NCI-H345 treated with DMSO at 0.1 percent for 48 hours (cell line): ENCODE data around the gene NR2F1.

Source experiments
- DNase-seq: peaks from one replicate; lab custom pipeline; 2025; ENCODE audit not compliant: unreplicated experiment; lab: John Stamatoyannopoulos, UW

NR2F1 gene

GRCh38 chr5:93577854-93578812 is 4.9 kb upstream of the NR2F1 start:
- DNase-seq = no peak

DNA sequence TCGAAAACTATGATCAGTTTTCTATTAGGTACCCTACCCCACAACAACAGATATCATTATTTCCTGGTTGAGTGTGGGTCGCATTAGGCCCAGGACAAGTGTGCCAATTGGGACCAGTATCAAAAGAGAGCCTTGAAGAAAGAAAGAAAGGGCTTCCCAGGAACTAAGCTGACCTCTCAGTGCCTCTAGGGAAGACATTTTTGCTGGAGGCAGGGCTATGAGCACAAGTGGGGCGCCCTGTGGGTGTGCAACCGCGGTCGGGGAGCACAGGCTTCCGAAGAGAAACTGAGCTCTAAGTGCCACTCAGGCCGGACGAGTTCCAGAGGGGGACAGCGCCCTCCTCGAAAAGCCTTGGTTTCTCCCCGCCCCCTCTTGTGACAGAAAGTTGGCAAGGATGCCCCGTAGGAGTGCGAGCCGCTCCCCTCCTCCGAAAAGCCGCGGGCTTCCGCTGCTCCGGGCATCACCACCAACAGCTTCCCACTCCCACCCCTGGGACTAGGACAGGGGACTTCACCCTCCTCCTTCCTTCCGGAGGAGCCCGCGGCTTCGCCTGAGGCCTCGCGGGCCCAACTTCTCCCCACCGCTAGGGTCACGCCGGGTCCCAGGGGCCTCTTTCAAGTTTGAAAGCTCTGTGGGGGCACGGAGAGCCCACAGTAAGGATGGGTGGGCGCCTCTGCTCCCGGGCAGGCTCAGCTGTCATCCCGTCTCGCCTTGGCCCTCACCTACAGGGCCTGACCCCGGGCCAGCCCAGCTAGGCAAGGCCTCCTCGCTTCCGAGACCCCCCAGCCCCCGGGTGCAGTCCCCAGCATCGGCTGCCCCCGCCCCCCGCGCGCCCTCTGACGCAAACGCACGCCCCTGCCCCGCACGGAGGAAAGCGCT is 4.0 kb upstream of the NR2F1 start:
- DNase-seq = no peak

GRCh38 chr5:93579692-93580062 is 3.3 kb upstream of the NR2F1 start:
- no peak for DNase-seq

GRCh38 chr5:93580063-93580926 is 2.7 kb upstream of the NR2F1 start:
- DNase-seq = no peak

DNA sequence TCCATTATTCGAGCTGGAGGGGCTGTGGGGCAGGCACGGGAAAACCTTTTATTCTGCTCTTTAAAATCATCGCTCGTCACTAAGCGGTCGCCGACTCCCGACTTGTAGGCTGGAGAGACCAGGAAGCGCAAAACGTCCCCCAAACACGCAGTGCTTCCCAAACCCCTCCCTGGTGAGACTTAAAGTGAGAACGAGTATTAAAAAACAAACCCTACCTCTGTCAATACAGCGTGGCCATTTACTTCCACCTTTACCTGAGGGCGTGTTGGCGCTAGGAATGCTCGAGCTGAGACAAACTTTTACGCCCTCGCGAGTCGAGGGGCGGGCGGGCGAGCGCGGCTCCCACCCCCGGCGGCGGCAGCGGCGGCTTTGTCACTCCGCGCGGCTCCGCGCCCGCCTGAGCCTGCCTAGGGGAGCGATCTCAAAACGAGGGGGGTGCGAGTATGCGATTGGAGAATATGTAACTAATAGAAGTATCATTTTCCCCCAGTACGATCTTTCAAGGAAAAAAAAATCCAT is 2.0 kb upstream of the NR2F1 start, which contains the start of gene NR2F1-AS1:
Gene NR2F1-AS1, minus strand, starts transcription at position 293 of the 519 bp plus-strand sequence.
- peak; percentile 61 for DNase-seq

DNA sequence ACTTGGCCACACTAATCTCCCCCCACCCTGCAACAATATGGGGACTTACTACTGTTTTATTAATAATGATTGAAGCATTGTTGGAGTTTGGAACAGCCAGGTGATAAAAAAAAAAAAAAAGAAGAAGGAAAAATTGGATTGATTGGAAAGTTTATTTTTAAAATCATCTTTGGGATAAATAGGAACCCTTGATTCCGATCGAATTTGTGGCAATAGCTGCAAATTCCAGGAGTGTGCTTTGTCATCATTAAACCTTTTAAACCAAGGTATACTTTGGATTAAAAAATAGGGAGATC is 907 bp upstream of the NR2F1 start:
- DNase-seq = no peak

GRCh38 chr5:93583439-93583767 is 381 bp downstream of the NR2F1 start:
- no peak for DNase-seq

GRCh38 chr5:93583768-93584595 is 960 bp downstream of the NR2F1 start:
- DNase-seq = no peak

DNA sequence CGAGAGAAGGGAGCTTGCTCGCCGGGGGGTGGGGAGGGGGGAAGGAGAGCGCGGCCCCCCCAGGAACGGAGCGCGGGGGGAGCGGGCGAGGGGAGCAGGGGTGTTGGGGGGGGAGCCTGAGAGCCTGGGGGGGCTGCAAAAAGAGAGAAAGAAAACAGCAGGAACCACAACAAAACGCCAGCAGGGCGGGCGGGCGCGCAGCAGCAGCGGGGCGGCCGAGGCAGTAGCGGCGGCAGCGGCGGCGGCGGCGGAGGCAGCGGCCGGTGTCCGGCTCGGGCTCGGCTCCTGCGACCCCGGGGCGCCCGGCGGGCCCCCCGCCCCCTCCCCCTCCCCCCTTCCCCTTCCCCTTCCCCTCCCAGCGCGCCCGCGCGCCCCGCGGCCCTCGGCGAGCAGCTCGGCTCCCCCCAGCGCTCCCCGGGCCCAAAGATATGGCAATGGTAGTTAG is 1.6 kb downstream of the NR2F1 start:
- no peak for DNase-seq

- no peak for DNase-seq
These were observed 2.2 kb downstream of the NR2F1 start for GRCh38 chr5:93585041-93585766.

DNA sequence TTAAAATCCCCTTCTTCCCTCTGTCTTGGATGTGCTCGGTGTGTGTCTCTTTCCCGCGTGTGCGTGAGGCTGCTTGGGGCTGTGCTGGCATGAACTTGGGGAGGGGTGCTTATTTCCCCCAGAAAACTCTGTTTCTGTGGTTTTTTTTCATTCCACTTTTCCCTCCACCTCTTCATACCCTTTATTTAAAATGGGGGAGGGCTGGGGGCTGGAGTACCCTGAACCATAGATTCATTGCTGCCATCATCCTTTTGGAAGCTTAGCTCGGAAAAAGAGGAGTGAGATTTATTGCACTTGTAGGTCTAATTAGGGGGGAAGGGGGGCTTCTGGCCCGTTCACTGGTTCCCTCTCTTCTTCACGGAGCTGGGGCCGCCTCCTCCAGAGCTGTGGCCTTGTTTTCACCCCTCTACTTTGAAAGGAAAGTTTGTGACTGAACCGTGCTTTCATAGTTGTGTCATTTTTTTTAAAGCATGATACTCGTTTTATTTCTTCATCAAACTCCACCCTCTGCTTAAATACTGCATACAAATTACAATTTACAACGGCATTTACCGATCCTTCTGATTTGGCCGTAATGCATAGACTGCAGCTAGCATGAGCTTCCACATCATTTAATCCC is 2.9 kb downstream of the NR2F1 start:
- DNase-seq = no peak

DNA sequence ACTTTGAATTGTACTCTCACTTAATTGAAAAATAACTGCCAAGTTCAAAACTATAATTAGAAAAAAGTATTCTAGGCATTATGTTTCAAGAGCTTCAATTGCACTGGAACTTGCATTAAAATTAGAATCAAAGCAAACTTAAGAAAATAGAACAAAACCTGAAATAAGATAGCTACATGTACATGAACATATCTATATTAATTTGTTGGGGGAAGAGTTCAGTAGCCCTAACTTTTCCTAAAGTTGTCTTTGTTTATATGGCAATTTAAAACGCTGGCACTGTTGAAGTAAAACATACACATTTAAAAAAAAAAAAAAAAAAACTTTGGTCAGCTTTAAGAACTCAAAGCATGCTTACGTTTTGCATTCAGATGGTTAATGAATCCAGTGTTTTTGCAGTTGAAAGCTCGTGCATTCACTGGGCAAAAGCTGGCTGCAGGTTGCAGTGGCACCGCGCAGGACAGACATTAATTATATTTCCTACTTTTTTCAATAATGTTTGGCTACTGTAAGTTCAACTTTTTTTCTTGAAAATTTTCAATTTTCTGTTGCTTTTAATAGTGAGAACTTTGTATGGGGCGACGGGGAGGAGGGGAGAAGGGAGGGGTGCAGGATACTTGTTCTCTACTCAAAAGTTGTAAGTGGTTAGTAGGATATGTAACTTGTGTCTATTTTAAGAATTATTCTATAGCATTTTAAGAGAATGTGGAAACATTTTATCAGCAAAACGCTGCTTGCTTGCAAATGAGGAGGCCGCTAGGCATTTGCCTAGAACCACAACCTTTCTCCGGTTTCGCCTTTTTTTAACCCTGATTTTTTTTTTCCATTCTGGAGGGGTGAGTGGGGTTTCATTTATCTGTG is 3.9 kb downstream of the NR2F1 start:
- DNase-seq = no peak

- DNase-seq = no peak
These were observed 4.8 kb downstream of the NR2F1 start for GRCh38 chr5:93587597-93588351.

GRCh38 chr5:93588352-93589151 is 5.5 kb downstream of the NR2F1 start:
- DNase-seq = no peak

- DNase-seq = no peak
These were observed 6.3 kb downstream of the NR2F1 start for GRCh38 chr5:93589152-93589828.

GRCh38 chr5:93589829-93590215 is 6.8 kb downstream of the NR2F1 start:
- DNase-seq = no peak
